BLaER1 treated with 17β-estradiol and CSF1 and Interleukin-3, amounts not matched to agents 10 nM and 100 nM (cell line): Measurements from ENCODE around the gene PSMD3.

Experiments
- H3K27ac ChIP-seq, 11 experiments: shearing (Covaris generic); formaldehyde crosslinking; 2 replicates each; pipeline ENCODE4 v1.8.1; 2022
- H3K27me3 ChIP-seq, 11 experiments: shearing (Covaris generic); formaldehyde crosslinking; 2 replicates each; pipeline ENCODE4 v1.8.1; 2022
- H3K36me3 ChIP-seq, 11 experiments: shearing (Covaris generic); formaldehyde crosslinking; 2 replicates each; pipeline ENCODE4 v1.8.1; 2022
- H3K4me1 ChIP-seq, 10 experiments: shearing (Covaris generic); formaldehyde crosslinking; 2 replicates each; pipeline ENCODE4 v1.8.1; 2022
- H3K4me2 ChIP-seq, 11 experiments: shearing (Covaris generic); formaldehyde crosslinking; 2 replicates each; pipeline ENCODE4 v1.8.1; 2022
- H3K4me3 ChIP-seq, 10 experiments: shearing (Covaris generic); formaldehyde crosslinking; 2 replicates each; pipeline ENCODE4 v1.8.1; 2022
- H3K9ac ChIP-seq, 11 experiments: shearing (Covaris generic); formaldehyde crosslinking; 2 replicates each; pipeline ENCODE4 v1.8.1; 2022
- H3K9me3 ChIP-seq, 11 experiments: shearing (Covaris generic); formaldehyde crosslinking; replicated peaks in 1 of 11; 2 replicates each; pipeline ENCODE4 v1.8.1; 2022
- H4K20me1 ChIP-seq, 11 experiments: shearing (Covaris generic); formaldehyde crosslinking; 2 replicates each; pipeline ENCODE4 v1.8.1; 2022
- Cebpa-rat ChIP-seq, 11 experiments: shearing (Covaris generic); IDR thresholded peaks; 2 replicates each; pipeline ENCODE4 v1.8.1; 2022

The PSMD3 gene

DNA sequence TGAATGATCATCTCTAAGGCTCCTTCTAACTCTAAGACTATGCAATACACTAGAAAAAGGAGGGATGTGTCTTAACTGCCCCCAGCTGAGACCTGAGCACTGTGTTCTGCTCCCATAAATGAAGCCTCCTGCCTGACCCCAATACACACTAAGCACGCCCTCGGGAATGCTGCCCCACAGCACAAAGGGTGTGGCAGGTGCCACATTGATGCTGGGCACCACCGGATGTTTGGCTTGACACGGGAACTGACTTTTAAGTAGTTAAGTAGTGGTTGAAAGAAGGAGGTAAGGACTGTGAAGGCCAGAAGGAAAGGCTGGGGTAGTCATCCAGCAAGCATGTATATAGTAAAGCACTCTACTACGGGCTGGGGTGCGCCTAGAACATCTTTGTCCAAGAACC lies 13.8 kb upstream of the PSMD3 start:
- H3K27me3 ChIP-seq = no peaks in the 10 kb centered on the region; a peak in 1 of 22 replicates
- no peaks in the 10 kb centered on the region for H3K36me3 ChIP-seq
- no peak for TF ChIP-seq Cebpa-rat (IDR thresholded peaks at IDR 0.05)

DNA sequence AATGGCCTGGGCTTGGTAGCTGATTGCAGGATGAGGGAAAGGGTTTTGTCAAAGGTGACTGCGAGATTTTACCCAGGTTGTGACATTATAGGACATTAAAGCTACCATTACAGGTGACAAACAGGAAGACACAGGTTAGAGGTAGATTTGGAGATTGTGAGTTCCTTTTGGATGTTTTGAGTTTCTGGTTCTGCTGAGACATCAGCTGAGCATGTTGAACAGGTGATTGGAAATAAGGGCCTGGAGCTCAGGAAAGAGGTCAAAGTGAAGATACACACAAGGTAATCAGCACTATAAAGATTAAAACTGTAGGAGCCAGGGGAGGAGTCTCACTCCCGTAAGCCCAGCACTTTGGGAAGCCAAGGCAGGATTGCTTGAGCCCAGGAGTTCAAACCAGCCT lies 11.8 kb upstream of the PSMD3 start:
- Histone ChIP-seq H4K20me1 (no peaks in the 10 kb centered on the region), H3K9me3 (no peaks in the 10 kb centered on the region), H3K27me3 (no peaks in the 10 kb centered on the region; a peak in 1 of 22 replicates), H3K27ac (peak overlapping the region in 1 of 11 experiments; percentile 49; a peak in 1 of 22 replicates), H3K36me3 (no peaks in the 10 kb centered on the region), H3K4me3 (no peak overlapping the region), H3K4me1 (peaks cover 0 to 53% (median 19%) of the 10 kb centered on the region in 10 experiments; a peak in 14 of 20 replicates), H3K9ac (no peak overlapping the region), H3K4me2 (peak overlapping the region in 4 of 11 experiments; percentile 64 to 80 (median 78); a peak in 4 of 22 replicates)
- TF ChIP-seq Cebpa-rat (IDR thresholded peaks at IDR 0.05) = no peak

More for the DNA sequence above, 13.8 kb upstream of the PSMD3 start:
- no peak overlapping the region for H3K9ac ChIP-seq
- H4K20me1 ChIP-seq = no peaks in the 10 kb centered on the region
- H3K9me3 ChIP-seq = no peaks in the 10 kb centered on the region
- H3K4me3 ChIP-seq = no peak overlapping the region
- peaks cover 8 to 41% (median 27%) of the 10 kb centered on the region in 10 experiments for H3K4me1 ChIP-seq
- peak overlapping the region in 5 of 11 experiments; percentile 17 to 54 (median 49); a peak in 4 of 22 replicates for H3K27ac ChIP-seq
- H3K4me2 ChIP-seq = peak overlapping the region in 7 of 11 experiments; percentile 13 to 80 (median 75); a peak in 12 of 22 replicates

- Histone ChIP-seq H4K20me1 (no peaks in the 10 kb centered on the region), H3K4me2 (no peak overlapping the region)
Measured at GRCh38 chr17:39969375-39969774, 11.2 kb upstream of the PSMD3 start.

DNA sequence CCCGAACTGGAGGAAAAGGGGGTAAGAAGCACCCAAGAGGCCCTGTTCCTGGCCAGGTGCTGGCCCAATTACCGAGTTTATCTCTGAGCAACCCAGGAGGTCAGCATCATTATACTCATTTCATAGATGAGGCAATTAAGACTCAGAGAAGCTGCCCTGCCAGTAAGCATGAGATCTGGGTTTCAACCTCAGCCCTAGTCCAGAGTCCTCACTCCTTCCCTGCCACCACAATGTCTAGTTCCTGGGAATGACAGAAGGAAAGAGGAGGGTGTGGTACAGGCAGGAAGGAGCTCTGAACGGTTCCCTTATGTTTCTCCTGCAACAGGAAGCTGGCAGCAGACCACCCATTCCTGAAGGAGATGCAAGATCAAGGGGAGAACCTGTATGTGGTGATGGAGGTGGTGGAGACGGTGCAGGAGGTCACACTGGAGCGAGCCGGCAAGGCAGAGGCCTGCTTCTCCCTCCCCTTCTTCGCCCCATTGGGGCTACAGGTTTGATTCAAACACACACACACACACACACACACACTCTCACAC lies 10.4 kb upstream of the PSMD3 start:
- Histone ChIP-seq H3K4me1 (peaks cover 0 to 53% (median 18%) of the 10 kb centered on the region in 10 experiments; a peak in 14 of 20 replicates), H3K27me3 (no peaks in the 10 kb centered on the region; a peak in 1 of 22 replicates), H3K4me2 (no peak overlapping the region), H3K36me3 (no peaks in the 10 kb centered on the region), H4K20me1 (no peaks in the 10 kb centered on the region), H3K4me3 (no peak overlapping the region), H3K9ac (no peak overlapping the region), H3K27ac (no peak overlapping the region), H3K9me3 (no peaks in the 10 kb centered on the region)
- no peak for TF ChIP-seq Cebpa-rat (IDR thresholded peaks at IDR 0.05)

More at GRCh38 chr17:39969375-39969774, 11.2 kb upstream of the PSMD3 start:
- Histone ChIP-seq H3K27me3 (no peaks in the 10 kb centered on the region; a peak in 1 of 22 replicates), H3K4me3 (no peak overlapping the region), H3K9ac (peak overlapping the region in 1 of 11 experiments; percentile 15; a peak in 1 of 22 replicates), H3K9me3 (no peaks in the 10 kb centered on the region), H3K4me1 (peaks cover 0 to 53% (median 19%) of the 10 kb centered on the region in 10 experiments; a peak in 14 of 20 replicates), H3K36me3 (no peaks in the 10 kb centered on the region), H3K27ac (no peak overlapping the region)
- TF ChIP-seq Cebpa-rat (IDR thresholded peaks at IDR 0.05) = no peak

GRCh38 chr17:39971076-39971603 lies 9.5 kb upstream of the PSMD3 start:
- H3K9me3 ChIP-seq = no peaks in the 10 kb centered on the region
- no peaks in the 10 kb centered on the region for H3K36me3 ChIP-seq
- no peak overlapping the region for H3K4me3 ChIP-seq
- no peak overlapping the region for H3K27ac ChIP-seq
- H3K4me1 ChIP-seq = peaks cover 0 to 51% (median 18%) of the 10 kb centered on the region in 10 experiments; a peak in 14 of 20 replicates
- no peaks in the 10 kb centered on the region for H4K20me1 ChIP-seq
- TF ChIP-seq Cebpa-rat (IDR thresholded peaks at IDR 0.05) = no peak
- H3K4me2 ChIP-seq = no peak overlapping the region
- H3K9ac ChIP-seq = no peak overlapping the region
- no peaks in the 10 kb centered on the region; a peak in 1 of 22 replicates for H3K27me3 ChIP-seq

DNA sequence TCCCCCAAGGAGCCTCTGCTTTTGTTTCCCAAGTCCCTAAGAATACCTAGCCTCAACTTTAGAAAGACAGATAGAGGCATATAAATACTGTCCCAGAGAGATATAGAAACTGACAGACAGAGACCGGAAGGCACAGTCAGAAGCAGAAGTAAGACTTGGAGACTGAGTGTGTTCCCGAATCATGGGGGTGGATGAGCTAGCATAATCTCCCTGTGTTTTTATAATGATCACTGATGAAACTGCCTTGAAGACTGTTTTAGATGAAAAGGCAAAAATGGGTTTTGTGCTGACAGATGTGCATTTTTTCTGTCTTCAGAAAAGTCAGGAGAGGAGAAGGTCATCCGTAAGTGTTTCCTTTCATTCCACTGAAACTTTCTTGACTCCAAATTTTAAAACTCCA lies 8.3 kb upstream of the PSMD3 start:
- Histone ChIP-seq H3K4me1 (peaks cover 0 to 40% (median 10%) of the 10 kb centered on the region in 10 experiments; a peak in 14 of 20 replicates), H3K9ac (no peak overlapping the region)
- no peak for TF ChIP-seq Cebpa-rat (IDR thresholded peaks at IDR 0.05)

DNA sequence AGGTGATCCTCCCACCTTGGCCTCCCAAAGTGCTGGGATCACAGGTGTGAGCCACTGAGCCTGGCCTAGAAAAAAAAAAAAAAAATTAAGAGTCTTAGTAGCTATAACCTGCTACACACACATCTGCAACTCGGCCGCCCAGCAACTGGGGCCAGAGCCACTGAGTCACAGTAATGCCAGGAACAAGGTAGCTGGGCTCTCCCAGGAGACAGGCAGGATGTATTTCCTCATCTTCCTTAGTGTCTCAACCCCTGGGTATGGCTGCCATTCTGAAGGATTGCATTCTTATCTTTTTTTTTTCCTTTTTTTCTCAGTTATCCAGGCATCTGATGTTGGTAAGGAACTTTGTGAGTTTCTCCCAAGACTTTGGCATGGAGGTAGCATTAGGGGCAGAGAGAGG lies 7.1 kb upstream of the PSMD3 start:
- no peak for TF ChIP-seq Cebpa-rat (IDR thresholded peaks at IDR 0.05)
- H3K9ac ChIP-seq = no peak overlapping the region

More for the DNA sequence above, 8.3 kb upstream of the PSMD3 start:
- peak overlapping the region in 2 of 11 experiments; percentile 46 to 66; a peak in 4 of 22 replicates for H3K4me2 ChIP-seq
- no peaks in the 10 kb centered on the region for H3K9me3 ChIP-seq
- no peaks in the 10 kb centered on the region for H3K36me3 ChIP-seq
- no peak overlapping the region for H3K27ac ChIP-seq
- no peaks in the 10 kb centered on the region; a peak in 1 of 22 replicates for H3K27me3 ChIP-seq
- no peak overlapping the region for H3K4me3 ChIP-seq
- no peaks in the 10 kb centered on the region for H4K20me1 ChIP-seq

GRCh38 chr17:39974433-39974832 lies 6.2 kb upstream of the PSMD3 start:
- H4K20me1 ChIP-seq = no peaks in the 10 kb centered on the region
- H3K9ac ChIP-seq = no peak overlapping the region
- no peak overlapping the region for H3K4me3 ChIP-seq
- H3K4me1 ChIP-seq = peaks cover 3 to 26% (median 7%) of the 10 kb centered on the region in 10 experiments
- H3K9me3 ChIP-seq = no peaks in the 10 kb centered on the region
- no peak overlapping the region for H3K27ac ChIP-seq
- H3K36me3 ChIP-seq = no peaks in the 10 kb centered on the region
- H3K27me3 ChIP-seq = no peaks in the 10 kb centered on the region; a peak in 1 of 22 replicates
- no peak for TF ChIP-seq Cebpa-rat (IDR thresholded peaks at IDR 0.05)
- no peak overlapping the region for H3K4me2 ChIP-seq

More for the DNA sequence above, 7.1 kb upstream of the PSMD3 start:
- Histone ChIP-seq H3K27ac (no peak overlapping the region), H4K20me1 (no peaks in the 10 kb centered on the region), H3K4me1 (peaks cover 0 to 28% (median 2%) of the 10 kb centered on the region in 10 experiments; a peak in 9 of 20 replicates), H3K27me3 (no peaks in the 10 kb centered on the region; a peak in 1 of 22 replicates), H3K36me3 (no peaks in the 10 kb centered on the region), H3K4me3 (no peak overlapping the region), H3K4me2 (peak overlapping the region in 1 of 11 experiments; percentile 5; a peak in 1 of 22 replicates), H3K9me3 (no peaks in the 10 kb centered on the region)

GRCh38 chr17:39975801-39976200 lies 4.8 kb upstream of the PSMD3 start:
- H3K27ac ChIP-seq = no peak overlapping the region
- H3K4me2 ChIP-seq = no peak overlapping the region
- H3K27me3 ChIP-seq = no peaks in the 10 kb centered on the region; a peak in 1 of 22 replicates
- H3K4me1 ChIP-seq = peaks cover 9 to 29% (median 11%) of the 10 kb centered on the region in 10 experiments
- H3K36me3 ChIP-seq = no peaks in the 10 kb centered on the region
- H3K9me3 ChIP-seq = no peaks in the 10 kb centered on the region
- H3K4me3 ChIP-seq = no peak overlapping the region
- no peak for TF ChIP-seq Cebpa-rat (IDR thresholded peaks at IDR 0.05)
- peaks cover 0 to under 1% (median 0%) of the 10 kb centered on the region in 11 experiments; a peak in 8 of 22 replicates for H4K20me1 ChIP-seq
- no peak overlapping the region for H3K9ac ChIP-seq
